K562 (cell line): Measurements from ENCODE around the gene NLRP9.

ENCODE experiments used
- CTCF ChIP-seq, 3 experiments: IDR thresholded peaks in 2 of 3; conservative IDR thresholded peaks in 1 of 3; 2 replicates each; pipeline ENCODE4 v1.5.1; 2011 to 2012; ENCODE audit warnings: low read length in 3 of 3, mild to moderate bottlenecking in 3 of 3, control low read depth in 2 of 3, improper control_type of control experiment in 1 of 3, inconsistent platforms in 1 of 3, low read depth in 1 of 3, mixed read lengths in 1 of 3, moderate library complexity in 1 of 3; ENCODE audit not compliant: insufficient read depth in 2 of 3
- EP300 ChIP-seq: IDR thresholded peaks from 2 replicates; pipeline ENCODE4 v1.6.1; 2012; ENCODE audit warnings: low read length, improper control_type of control experiment
- NEUROD1 ChIP-seq: fragments of 150-350 bp; IDR thresholded peaks from 2 replicates; pipeline ENCODE4 v1.6.1; 2014; ENCODE audit warnings: borderline replicate concordance, low read length, low read depth; ENCODE audit not compliant: partially characterized antibody
- RFX5 ChIP-seq: IDR thresholded peaks from 2 replicates; pipeline ENCODE4 v1.6.1; 2011; ENCODE audit warnings: low read depth, mild to moderate bottlenecking, improper control_type of control experiment, low read length

- TF ChIP-seq EP300 (peak; percentile 35; the same call in 1 of the 2 replicates), NEUROD1 (peak; percentile 33), RFX5 (no peak), CTCF (IDR thresholded peaks at IDR 0.05 in 2 of 3, conservative IDR thresholded peaks at IDR 0.05 in 1 of 3; ENCODE audit: insufficient read depth in 2 of 3, low read depth in 1 of 3, low read length in 3 of 3) (no peak)
Observed at GRCh38 chr19:55674841-55675660, 63.2 kb downstream of the NLRP9 start, which contains the start of gene EPN1.
